Heart left ventricle (tissue), 16 donors: ENCODE measurements around the gene MAP7D1. TPM values are rescaled to one million over a fixed set of nuclear protein-coding genes. Genes with fewer than 3 reads are reported as not detected.

Experiments
- ATAC-seq, 4 donors: fragments of 200-7000 bp; cut with Tn5 transposase; one replicate each; pipeline ENCODE4 v1.9.1; 2020 to 2022; ENCODE audit warnings: moderate library complexity in 4 of 4, mild to moderate bottlenecking in 3 of 4, moderate number of reproducible peaks in 1 of 4
- DNase-seq, 5 donors: peaks; one replicate each; pipeline ENCODE4 v3.0.0-alpha.2; 2020
- H3K27ac ChIP-seq, 12 donors: fragments of 200-600 bp; sonication (generic) in 4 of 12; one replicate each; pipeline versions ENCODE4 v1.5.0 to v1.8.0; 2016 to 2022; ENCODE audit warnings: mild to moderate bottlenecking in 2 of 12
- H3K27me3 ChIP-seq, 9 donors: fragments of 200-600 bp; sonication (generic) in 2 of 9; one replicate each; pipeline versions ENCODE4 v1.5.1 to v1.8.0; 2016 to 2022; ENCODE audit warnings: mild to moderate bottlenecking in 3 of 9
- H3K36me3 ChIP-seq, 9 donors: fragments of 200-600 bp; sonication (generic) in 2 of 9; one replicate each; pipeline versions ENCODE4 v1.5.0 to v1.8.0; 2018 to 2022; ENCODE audit warnings: mild to moderate bottlenecking in 2 of 9
- H3K4me1 ChIP-seq, 12 donors: fragments of 200-600 bp; sonication (generic) in 4 of 12; one replicate each; pipeline versions ENCODE4 v1.5.0 to v1.8.0; 2016 to 2022; ENCODE audit warnings: mild to moderate bottlenecking in 3 of 12
- H3K4me3 ChIP-seq, 12 donors: fragments of 200-600 bp; sonication (generic) in 4 of 12; one replicate each; pipeline versions ENCODE4 v1.5.0 to v1.8.0; 2017 to 2022; ENCODE audit warnings: mild to moderate bottlenecking in 9 of 12, moderate library complexity in 4 of 12
- H3K9me3 ChIP-seq, 12 donors: fragments of 200-600 bp; sonication (generic) in 4 of 12; one replicate each; pipeline versions ENCODE4 v1.5.0 to v1.8.0; 2016 to 2022; ENCODE audit warnings: mild to moderate bottlenecking in 1 of 12
- CTCF ChIP-seq, 12 donors: fragments of 200-600 bp; sonication (generic) in 4 of 12; IDR thresholded peaks; one replicate each; pipeline versions ENCODE4 v1.5.0 to v1.8.0; 2018 to 2022; ENCODE audit warnings: antibody characterized with exemption in 12 of 12, mild to moderate bottlenecking in 5 of 12
- POLR2A ChIP-seq, 2 donors: fragments of 450-650 bp; IDR thresholded peaks; one replicate each; pipeline ENCODE4 v1.6.1; 2017; ENCODE audit warnings: antibody characterized with exemption in 2 of 2, mild to moderate bottlenecking in 2 of 2, moderate library complexity in 2 of 2
- WGBS, 4 donors: extraction: QIAGEN DNeasy Blood & Tissue Kit in 2 of 4; methylation state at CpG; one replicate each; pipeline versions ENCODE4 v1.1.5 to v1.1.7; 2013 to 2018; 5-methylcytosine and 5-hydroxymethylcytosine counted together
- intact Hi-C, 10 donors: fragments of 100-400 bp; cut with DNase I; formaldehyde crosslinking; loops; one replicate each; pipeline versions ENCODE4 v1.11.1 to v1.14.2; 2022
- polyA plus RNA-seq, 2 donors: library from polyadenylated mRNA; stranded (reverse); fragments of 200-250 nt; gene quantifications; one replicate each; pipeline ENCODE4 v1.2.3, GENCODE V29; 2013
- total RNA-seq, 9 donors: library from RNA; depleted of rRNA in 2 of 9; stranded (reverse); fragments of >200 nt in 2 of 9; fragmentation: NEBNext Ultra II Directional in 3 of 9; extraction: Animal tissue kit (Norgen Biotek cat#: 25700) in 3 of 9; gene quantifications; one replicate each; pipeline versions ENCODE4 v1.1.0 to v1.2.4, GENCODE V29; 2016 to 2023
- donor health status: ischemic (EF 13 %, LVEDD 7.1; RV severe dilation, severe dysfunction).
- donor health status: healthy with polysubstance abuse.
- donor health status: DM: no; HTN: yes; CAD: no.
- donor health status: DM: no; HTN: no; CAD: no.
- donor health status: ischemic (EF 25% LVEDD 6.9; RV normal size, moderate dysfunction).
- donor health status: ischemic (EF 25% LVEDD 5.7; RV mildly dilated, moderate dysfunction).
- donor health status: healthy.
- donor health status: DM: yes; HTN: yes; CAD: no.
- donor health status: ischemic (EF 35%, LVEDD 5.7; RV mildly dilated, moderate dysfunction).
- donor health status: nonischemic (EF 11% LVEDD 7.7; RV severe dilation, severe dysfunction).
- donor health status: DM: yes; HTN: yes; CAD: no.
- donor health status: PGD.
- donor health status: ischemic (EF 29% LVEDD 5.4; RV normal size, mild dysfunction).
- donor health status: nonischemic (EF 23%, LVEDD 6.1; RV moderate dilation, normal function).

Gene MAP7D1
- total and polyA plus RNA-seq, 11 donors, result 236 to 706 (median 328) TPM

DNA sequence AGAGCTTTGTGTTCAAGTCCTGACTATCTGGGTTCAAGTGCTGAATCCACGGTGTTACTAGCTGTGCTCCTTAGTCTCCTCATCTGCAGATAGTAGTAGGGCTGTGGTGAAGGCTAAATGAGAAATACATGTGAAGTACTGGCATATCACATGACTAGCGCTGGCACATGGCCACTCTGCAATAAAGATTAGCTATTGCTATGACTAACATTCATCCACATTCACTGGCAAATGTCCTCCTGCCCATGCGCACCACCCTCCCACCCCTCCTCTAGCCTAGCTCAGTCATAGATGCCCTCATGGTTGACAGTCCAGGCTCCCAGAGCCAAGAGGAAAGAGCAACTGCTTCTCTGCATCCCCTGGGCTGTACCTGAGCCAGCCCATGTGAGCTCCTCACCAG is 22.5 kb upstream of the MAP7D1 start:
- intact Hi-C loops, result loop anchor here in 2 of 10 donors (5.0 kb wide), 1 partner anchor 36 kb away; no protein-coding TSS in a partner anchor
- H3K36me3 ChIP-seq, result peaks cover 0 to 24% (median 18%) of the 10 kb centered on the region in 9 donors
- H3K27ac ChIP-seq, result no peak overlapping the region
- no peaks in the 10 kb centered on the region for H3K9me3 ChIP-seq
- no peak overlapping the region for H3K4me3 ChIP-seq
- 59 to 64% (median 60%) methylated on average over 3 of the region's 3 CpGs for WGBS, 4 donors
- ATAC-seq, result peak in 3 of 4 donors; percentile 49 to 58 (median 50)
- TF ChIP-seq CTCF (IDR thresholded peaks at IDR 0.05) (no peak), POLR2A (IDR thresholded peaks at IDR 0.05) (no peak)
- peaks cover 0 to 38% (median 28%) of the 10 kb centered on the region in 12 donors for H3K4me1 ChIP-seq
- no peaks in the 10 kb centered on the region for H3K27me3 ChIP-seq
- peak in 3 of 5 donors; percentile 42 to 68 (median 67) for DNase-seq

- 67 to 75% (median 71%) methylated on average over 6 of the region's 6 CpGs for WGBS, 4 donors
- Histone ChIP-seq H3K4me1 (peaks cover 0 to 38% (median 28%) of the 10 kb centered on the region in 12 donors), H3K4me3 (no peak overlapping the region), H3K9me3 (no peaks in the 10 kb centered on the region), H3K27ac (peak overlapping the region in 2 of 12 donors; percentile 67 to 69), H3K27me3 (no peaks in the 10 kb centered on the region), H3K36me3 (peaks cover 0 to 28% (median 22%) of the 10 kb centered on the region in 9 donors)
- no peak for DNase-seq
- intact Hi-C loops, result loop anchor here in 9 of 10 donors (1.0 to 5.0 kb wide), 4 partner anchors 33 to 37 kb away; no protein-coding TSS in a partner anchor
- no peak for TF ChIP-seq CTCF (IDR thresholded peaks at IDR 0.05)
- TF ChIP-seq POLR2A (IDR thresholded peaks at IDR 0.05), result no peak
- peak in 1 of 4 donors; percentile 8 for ATAC-seq
These were observed 21.9 kb upstream of the MAP7D1 start for GRCh38 chr1:36134031-36134430.

- no peaks in the 10 kb centered on the region for H3K9me3 ChIP-seq
- intact Hi-C loops, result loop anchor here (1.0 to 5.0 kb wide), 5 partner anchors 32 to 37 kb away; no protein-coding TSS in a partner anchor
- ATAC-seq (peak; percentile 9 to 51 (median 49)), DNase-seq (peak in 2 of 5 donors; percentile 36 to 56)
- peak overlapping the region in 6 of 12 donors; percentile 46 to 80 (median 68) for H3K27ac ChIP-seq
- H3K36me3 ChIP-seq, result peaks cover 0 to 35% (median 29%) of the 10 kb centered on the region in 9 donors
- peaks cover 0 to 42% (median 33%) of the 10 kb centered on the region in 12 donors for H3K4me1 ChIP-seq
- H3K4me3 ChIP-seq, result no peak overlapping the region
- no peaks in the 10 kb centered on the region for H3K27me3 ChIP-seq
- 63 to 77% (median 68%) methylated on average over 6 to 7 of the region's 7 CpGs for WGBS, 4 donors
- TF ChIP-seq CTCF (IDR thresholded peaks at IDR 0.05) (peak; percentile 40 to 76 (median 64)), POLR2A (IDR thresholded peaks at IDR 0.05) (no peak)
These were observed 21.2 kb upstream of the MAP7D1 start for GRCh38 chr1:36134505-36135329.

GRCh38 chr1:36135330-36135667 is 20.7 kb upstream of the MAP7D1 start:
- no peak for DNase-seq
- Histone ChIP-seq H3K27me3 (no peaks in the 10 kb centered on the region), H3K9me3 (no peaks in the 10 kb centered on the region), H3K27ac (peak overlapping the region in 9 of 12 donors; percentile 31 to 80 (median 67)), H3K4me3 (no peak overlapping the region), H3K36me3 (peaks cover 0 to 41% (median 32%) of the 10 kb centered on the region in 9 donors), H3K4me1 (peaks cover 0 to 48% (median 35%) of the 10 kb centered on the region in 12 donors)
- no peak for ATAC-seq
- no peak for TF ChIP-seq POLR2A (IDR thresholded peaks at IDR 0.05)
- no peak for TF ChIP-seq CTCF (IDR thresholded peaks at IDR 0.05)
- intact Hi-C loops, result loop anchor here in 6 of 10 donors (2.0 to 5.0 kb wide), 3 partner anchors 33 to 36 kb away; no protein-coding TSS in a partner anchor
- 50 to 61% (median 52%) methylated on average over 5 to 6 of the region's 6 CpGs for WGBS, 4 donors
